Fibroblast of skin of scalp (primary cell): ENCODE results near the gene KBTBD4.
"Not testable (repeated sequence)": the region's sequence is repeated elsewhere in the genome, so short reads cannot be mapped to it uniquely, and the experiment has no call there.

ENCODE experiments used
- DNase-seq: peaks from one replicate; pipeline ENCODE4 v3.0.0-alpha.2; 2013

The KBTBD4 gene

DNA sequence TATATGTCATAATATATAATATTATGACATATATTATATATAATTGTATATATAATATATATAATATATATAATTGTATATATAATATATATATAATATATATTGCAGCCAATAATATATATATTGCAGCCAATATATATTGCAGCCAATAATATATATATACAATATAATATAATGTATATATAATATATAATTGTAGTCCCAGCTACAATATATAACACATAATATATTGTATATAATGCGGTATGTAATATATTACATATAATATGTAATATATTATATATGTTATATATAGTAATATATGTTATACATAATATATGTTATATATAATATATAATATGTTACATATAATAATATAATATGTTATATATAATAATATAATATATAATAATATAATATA, 20.1 kb downstream of the KBTBD4 start:
- DNase-seq, result no peak

DNA sequence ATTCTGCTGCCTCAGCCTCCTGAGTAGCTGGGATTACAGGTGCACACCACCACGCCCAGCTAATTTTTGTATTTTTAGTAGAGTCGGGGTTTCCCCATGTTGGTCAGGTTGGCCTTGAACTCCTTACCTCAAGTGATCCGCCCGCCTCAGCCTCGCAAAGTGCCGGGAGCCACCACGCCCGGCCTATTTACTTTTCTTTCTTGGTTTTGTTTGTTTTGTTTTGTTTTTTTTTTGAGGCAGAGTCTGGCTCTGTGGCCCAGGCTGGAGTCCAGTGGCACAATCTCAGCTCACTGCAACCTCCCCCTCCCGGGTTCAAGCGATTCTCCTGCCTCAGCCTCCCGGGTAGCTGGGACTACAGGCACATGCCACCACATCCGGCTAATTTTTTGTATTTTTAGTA, 21.8 kb downstream of the KBTBD4 start:
- not testable (repeated sequence) for DNase-seq

- DNase-seq, result no peak
Measured at GRCh38 chr11:47553406-47553743, 25.4 kb downstream of the KBTBD4 start.

GRCh38 chr11:47552566-47553405, 26.0 kb downstream of the KBTBD4 start, which contains the start of gene CELF1:
Gene CELF1 (minus strand): TSS chr11:47553132. CDS start chr11:47499523, 53,609 bp downstream.
- DNase-seq, result peak; percentile 92

DNA sequence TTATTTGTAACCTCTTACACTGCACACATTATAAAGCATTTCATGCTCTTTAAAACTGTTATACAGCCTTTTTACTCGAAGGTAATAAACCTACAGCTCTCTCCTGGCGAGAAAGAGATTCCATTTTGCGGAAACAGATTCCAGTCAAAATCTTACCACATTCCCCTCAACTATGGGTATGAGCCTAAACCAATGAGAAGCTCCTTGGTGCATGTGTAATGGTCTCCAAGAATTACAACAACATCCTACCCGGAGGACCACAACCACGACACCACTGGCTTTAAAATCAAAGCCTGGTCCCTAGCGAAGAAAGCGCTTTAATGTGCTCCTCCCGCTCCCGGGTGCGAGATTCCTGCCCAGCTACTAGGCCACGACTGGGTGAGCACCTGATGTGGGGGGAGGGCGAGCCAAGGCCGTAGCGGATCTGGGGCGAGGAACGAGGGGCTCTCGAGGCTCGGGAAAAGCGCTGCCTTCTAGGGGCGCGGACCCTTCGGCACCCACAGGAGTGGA, 26.7 kb downstream of the KBTBD4 start:
- peak; percentile 59 for DNase-seq

DNA sequence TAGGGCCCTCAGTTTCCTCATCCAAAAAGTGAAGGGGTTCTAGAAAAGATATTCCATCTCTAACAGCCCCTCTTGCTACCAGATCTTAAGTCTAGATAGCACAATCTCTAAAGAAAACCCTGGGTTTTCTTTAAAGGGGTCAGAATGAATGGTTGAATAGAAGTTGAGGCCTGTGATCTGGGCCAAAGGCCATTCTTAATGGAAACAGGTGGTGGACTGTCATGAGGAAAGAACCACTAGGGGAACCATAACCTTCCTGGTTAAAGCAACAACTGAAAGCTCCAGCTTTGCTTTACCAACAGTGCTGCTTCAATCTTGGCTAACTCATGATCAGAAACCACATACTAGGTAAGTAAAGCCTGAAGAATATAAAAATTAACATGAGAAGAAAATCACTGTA, 27.7 kb downstream of the KBTBD4 start:
- DNase-seq, result peak; percentile 17

GRCh38 chr11:47550288-47551047, 28.3 kb downstream of the KBTBD4 start:
- DNase-seq, result no peak

GRCh38 chr11:47546274-47546673, 32.5 kb downstream of the KBTBD4 start:
- DNase-seq, result not testable (repeated sequence)

DNA sequence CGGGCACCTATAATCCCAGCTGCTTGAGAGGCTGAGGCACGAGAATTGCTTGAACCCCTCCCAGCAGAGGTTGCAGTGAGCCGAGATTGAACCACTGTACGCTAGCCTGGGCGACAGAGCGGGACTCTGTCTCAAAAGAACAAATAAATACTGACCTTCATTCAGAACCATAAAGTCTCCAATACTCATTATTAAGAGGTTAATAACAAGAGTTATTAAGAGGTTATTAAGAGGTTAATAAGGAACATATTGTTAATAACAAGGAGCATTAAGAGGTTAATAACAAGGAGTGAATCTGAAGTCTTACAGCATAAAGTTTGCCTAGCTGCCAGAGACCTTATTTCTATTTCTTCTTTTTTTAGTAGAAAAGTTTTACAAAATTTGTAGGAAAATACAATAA, 33.5 kb downstream of the KBTBD4 start:
- no peak for DNase-seq

- DNase-seq, result no peak
Measured at GRCh38 chr11:47541070-47541469, 37.7 kb downstream of the KBTBD4 start.

GRCh38 chr11:47539681-47540039, 39.1 kb downstream of the KBTBD4 start:
- no peak for DNase-seq

DNA sequence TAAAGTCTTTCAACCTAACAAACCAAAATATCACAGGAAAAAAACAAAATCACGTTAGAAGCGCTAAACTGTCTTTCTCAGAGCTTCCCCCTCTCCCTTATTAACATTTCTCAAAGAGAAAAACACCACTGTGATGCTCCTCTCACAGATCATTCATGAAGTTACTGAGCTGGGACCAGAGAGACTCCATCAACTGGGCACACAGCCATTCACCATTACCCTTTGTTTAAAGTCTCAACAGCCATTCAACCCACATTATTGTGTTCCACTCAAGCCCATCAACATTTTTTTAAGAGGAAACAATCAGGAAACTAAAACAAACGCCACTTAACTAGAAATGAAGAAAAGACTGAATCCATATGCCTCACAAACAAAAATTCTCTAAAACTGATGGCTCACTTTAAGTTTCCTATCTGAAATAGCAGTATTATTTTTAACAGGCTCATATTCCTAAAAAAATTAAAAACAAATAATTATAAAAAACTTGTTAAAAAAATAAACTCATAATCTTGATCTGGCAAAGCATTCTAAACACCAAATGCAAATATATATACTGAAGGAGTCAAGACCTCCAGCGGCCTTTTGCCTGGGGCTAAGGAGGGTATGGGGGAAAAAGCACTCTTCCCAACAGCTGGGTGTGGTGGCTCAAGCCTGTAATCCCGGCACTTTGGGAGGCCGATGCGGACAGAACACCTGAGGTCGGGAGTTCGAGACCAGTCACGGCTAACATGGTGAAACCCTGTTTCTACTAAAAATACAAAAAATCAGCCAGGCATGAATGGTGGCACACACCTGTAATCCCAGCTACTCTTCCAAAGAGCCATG, 39.8 kb downstream of the KBTBD4 start:
- no peak for DNase-seq

- no peak for DNase-seq
Measured at GRCh38 chr11:47536915-47537314, 41.9 kb downstream of the KBTBD4 start.

DNA sequence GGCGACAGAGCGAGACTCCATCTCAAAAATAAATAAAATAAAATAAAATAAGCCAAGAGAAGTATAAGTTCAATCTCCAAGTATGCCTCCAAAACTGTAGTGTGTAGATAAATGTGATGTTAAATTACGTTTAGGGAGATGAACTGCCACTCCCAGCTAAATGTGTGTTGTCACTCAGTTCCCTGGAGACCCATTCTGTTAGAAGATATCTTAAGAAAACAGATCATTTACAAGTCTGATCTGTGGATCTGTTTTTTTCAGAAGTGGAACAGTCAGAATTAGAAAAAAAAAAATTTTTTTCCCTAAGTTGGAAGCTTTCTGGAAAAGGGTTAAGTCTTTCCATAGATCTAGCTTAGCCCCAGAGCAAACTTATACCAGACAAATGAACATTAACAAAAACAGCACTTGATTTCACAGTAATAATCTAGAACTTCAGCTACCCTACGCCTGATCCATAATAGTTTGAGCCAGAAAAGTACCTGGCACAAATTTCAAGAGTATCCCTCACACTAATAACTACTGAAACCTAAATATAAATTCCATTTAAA, 44.0 kb downstream of the KBTBD4 start:
- DNase-seq, result no peak

DNA sequence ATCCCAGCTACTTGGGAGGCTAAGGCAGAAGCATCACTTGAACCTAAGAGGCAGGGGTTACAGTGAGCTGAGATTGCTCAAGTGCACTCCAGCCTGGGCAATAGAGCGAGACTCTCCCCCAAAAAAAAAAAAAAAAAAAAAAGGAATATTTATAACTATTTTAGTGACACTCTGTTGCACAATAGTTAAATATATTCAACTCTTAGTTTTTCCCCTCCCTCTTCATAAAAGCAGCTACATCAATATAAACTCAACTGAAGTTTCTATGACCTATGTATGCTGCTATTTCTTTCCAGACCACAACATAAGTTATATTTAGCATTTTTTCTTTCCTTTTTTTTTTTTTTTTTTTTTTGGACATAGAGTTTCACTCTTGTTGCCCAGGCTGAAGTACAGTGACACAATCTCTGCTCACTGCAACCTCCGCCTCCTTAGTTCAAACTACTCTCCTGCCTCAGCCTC, 45.0 kb downstream of the KBTBD4 start:
- DNase-seq, result peak; percentile 86

DNA sequence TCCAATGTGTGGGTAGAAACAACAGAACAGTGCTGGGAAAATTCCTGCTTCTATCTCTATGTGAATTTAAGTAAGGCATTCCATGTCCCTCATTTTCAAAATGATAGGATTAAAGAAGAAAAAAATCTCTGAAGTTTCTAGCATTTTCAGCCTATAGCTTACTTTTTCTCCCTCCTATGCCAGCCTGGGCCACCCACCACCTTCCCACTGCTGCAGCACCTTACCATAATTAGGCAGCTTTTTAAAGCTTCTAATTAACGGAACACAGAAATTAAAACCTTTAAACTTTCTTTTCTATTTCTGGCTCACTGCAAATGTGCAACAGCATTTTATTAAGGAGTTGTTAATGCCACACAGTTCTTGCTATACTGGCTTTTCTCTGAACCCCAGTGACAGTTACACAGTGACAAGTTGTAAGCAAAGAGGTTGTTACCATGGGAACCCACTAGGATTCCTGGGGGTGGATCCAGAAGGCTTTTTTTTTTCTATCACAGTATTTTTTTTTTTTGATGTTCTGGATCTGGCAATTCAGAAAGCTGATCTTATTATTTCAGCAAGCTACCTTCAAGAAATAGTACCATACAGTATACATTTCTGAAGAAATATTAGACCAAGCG, 46.1 kb downstream of the KBTBD4 start:
- peak; percentile 30 for DNase-seq

DNA sequence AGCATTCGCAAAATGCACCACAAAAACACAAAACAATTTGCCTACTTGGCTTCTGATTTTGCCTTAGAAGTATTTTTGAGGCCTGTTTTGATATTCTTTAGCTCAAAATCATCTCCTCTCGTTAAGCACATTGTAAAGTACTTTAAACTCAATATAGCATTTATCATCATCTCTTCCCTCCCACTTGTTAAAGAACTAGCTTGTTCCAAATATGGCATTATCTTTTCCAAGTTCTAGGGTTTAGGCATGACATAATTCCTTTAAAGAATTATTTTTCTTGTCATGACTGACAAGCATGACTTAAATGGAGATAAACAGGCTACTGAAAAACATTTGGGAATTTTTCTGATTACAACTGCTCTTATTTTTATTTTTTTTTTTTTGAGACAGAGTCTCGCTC, 47.1 kb downstream of the KBTBD4 start:
- DNase-seq, result no peak

DNA sequence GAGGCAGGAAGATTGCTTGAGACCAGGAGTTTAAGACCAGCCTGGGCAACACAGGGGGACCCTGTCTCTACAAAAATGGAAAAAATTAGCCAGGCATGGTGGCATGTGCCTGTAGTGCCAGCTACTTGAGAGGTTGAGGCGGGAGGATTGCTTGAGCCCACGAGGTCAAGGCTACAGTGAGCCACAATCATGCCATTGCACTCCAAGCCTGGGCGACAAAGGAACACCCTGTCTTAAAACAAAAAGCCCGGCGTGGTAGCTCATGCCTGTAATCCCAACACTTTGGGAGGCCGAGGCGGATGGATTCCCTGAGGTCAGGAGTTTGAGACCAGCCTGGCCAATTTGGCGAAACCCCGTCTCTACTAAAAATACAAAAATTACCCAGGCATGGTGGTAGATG, 48.0 kb downstream of the KBTBD4 start:
- not testable (repeated sequence) for DNase-seq

- DNase-seq, result no peak
Measured at GRCh38 chr11:47529951-47530350, 48.8 kb downstream of the KBTBD4 start.

DNA sequence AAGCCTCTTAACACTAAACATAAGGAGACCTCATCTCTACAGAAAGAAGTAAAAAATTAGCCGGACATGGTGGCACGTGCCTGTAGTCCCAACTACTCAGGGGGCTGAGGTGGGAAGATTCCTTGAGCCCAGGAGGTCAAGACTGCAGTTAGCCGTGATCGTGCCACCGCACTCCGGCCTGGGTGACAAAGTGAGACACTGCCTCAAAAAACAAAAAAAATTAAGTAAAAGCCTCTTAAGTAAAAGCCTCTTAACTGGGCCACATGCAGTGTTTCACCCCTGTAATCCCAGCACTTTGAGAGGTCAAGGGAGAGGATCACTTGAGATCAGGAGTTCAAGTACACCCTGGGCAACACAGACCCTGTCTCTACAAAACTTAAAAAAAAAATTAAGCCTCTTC, 51.6 kb downstream of the KBTBD4 start:
- no peak for DNase-seq

DNA sequence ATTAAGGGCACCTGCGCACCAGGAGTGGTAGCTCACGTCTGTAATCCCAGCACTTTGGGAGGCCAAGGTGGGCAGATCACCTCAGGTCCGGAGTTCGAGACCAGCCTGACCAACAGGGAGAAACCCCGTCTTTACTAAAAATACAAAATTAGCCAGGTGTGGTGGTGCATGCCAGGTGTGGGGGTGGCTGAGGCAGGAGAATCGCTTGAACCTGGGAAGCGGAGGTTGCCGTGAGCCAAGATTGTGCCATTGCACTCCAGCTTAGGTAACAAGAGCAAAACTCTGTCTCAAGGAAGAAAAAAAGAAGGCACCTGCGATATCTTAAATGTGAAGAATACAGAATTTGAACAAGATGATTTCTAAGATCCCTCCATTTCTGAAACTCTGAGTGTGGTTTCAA, 52.7 kb downstream of the KBTBD4 start:
- DNase-seq, result not testable (repeated sequence)

- DNase-seq, result no peak
Measured at GRCh38 chr11:47524291-47524874, 54.4 kb downstream of the KBTBD4 start.
